Transverse colon (tissue), 4 donors: ENCODE data around the gene KYNU.

Experiments
- POLR2A ChIP-seq: fragments of 450-650 bp; IDR thresholded peaks from one replicate; pipeline ENCODE4 v1.6.1; 2016; ENCODE audit warnings: antibody characterized with exemption, mild to moderate bottlenecking, moderate library complexity
- POLR2AphosphoS5 ChIP-seq, 3 donors: sonication (generic); formaldehyde crosslinking; IDR thresholded peaks; one replicate each; pipeline ENCODE4 v1.6.1; 2016; ENCODE audit warnings: antibody characterized with exemption in 3 of 3
- TF ChIP-seq, protein P1 (sequence below), 5 experiments: fragments of 200-600 bp in 3 of 5; fragments of 450-650 bp in 2 of 5; sonication (generic) in 3 of 5; IDR thresholded peaks; 1 replicate in 2 of 5; 2 replicates in 3 of 5; pipeline ENCODE4 v1.5.1; 2016 to 2017; ENCODE audit warnings: antibody characterized with exemption in 5 of 5, inconsistent platforms in 3 of 5, mild to moderate bottlenecking in 2 of 5, moderate library complexity in 1 of 5

DNA sequence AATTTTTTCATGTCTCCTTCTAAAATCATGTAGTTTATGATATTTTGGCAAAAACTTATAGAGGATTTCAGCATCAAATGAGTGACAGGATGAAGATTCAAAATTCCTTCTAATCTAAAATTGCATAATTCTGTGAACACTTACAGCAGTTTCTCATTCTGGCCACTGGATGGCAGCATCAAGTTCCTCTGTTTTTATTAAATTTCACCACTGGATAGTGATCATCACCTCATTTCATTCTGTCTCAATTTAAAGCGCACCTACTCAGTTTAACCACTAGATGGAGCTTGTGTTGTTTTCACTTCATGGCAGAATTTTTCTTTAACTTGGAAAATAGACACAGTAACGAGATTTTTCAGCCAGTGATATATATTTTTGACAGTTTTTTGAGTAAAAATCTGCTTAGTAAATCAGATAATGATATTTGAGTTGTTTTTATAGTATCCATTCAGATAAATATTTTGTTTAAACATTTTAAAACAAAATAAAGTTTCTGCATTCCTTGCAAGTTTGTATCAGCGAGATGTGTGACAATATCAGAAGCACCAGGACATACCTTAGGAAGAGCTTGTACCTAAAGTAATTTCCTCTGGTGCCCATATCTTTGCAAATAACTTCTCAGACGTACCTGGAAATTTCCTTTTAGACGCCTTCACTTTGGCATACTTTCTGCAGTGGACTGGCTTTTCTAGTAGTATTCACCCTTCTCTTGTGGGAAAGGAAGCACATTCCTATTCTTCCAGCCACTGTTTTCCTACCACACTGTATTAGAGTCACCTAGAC is 157.0 kb downstream of the KYNU start:
- TF ChIP-seq POLR2A: no peak
- TF ChIP-seq, protein P1, sequence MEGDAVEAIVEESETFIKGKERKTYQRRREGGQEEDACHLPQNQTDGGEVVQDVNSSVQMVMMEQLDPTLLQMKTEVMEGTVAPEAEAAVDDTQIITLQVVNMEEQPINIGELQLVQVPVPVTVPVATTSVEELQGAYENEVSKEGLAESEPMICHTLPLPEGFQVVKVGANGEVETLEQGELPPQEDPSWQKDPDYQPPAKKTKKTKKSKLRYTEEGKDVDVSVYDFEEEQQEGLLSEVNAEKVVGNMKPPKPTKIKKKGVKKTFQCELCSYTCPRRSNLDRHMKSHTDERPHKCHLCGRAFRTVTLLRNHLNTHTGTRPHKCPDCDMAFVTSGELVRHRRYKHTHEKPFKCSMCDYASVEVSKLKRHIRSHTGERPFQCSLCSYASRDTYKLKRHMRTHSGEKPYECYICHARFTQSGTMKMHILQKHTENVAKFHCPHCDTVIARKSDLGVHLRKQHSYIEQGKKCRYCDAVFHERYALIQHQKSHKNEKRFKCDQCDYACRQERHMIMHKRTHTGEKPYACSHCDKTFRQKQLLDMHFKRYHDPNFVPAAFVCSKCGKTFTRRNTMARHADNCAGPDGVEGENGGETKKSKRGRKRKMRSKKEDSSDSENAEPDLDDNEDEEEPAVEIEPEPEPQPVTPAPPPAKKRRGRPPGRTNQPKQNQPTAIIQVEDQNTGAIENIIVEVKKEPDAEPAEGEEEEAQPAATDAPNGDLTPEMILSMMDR (IDR thresholded peaks at IDR 0.05): peak; percentile 88 to 97 (median 92)
- no peak for TF ChIP-seq POLR2AphosphoS5 (IDR thresholded peaks at IDR 0.05)
